Upper lobe of left lung (tissue), 4 donors: ENCODE results near the gene TMEM221.

Source experiments
- EP300 ChIP-seq, 4 donors: sonication (generic); formaldehyde crosslinking; IDR thresholded peaks; one replicate each; pipeline ENCODE4 v1.5.1; 2017; ENCODE audit warnings: antibody characterized with exemption in 4 of 4, control low read depth in 2 of 4
- TF ChIP-seq, protein P1 (sequence below), 6 experiments: fragments of 450-650 bp in 4 of 6; fragments of 200-600 bp in 2 of 6; sonication (generic) in 2 of 6; IDR thresholded peaks; one replicate each; pipeline ENCODE4 v1.5.1; 2016 to 2019; ENCODE audit warnings: antibody characterized with exemption in 6 of 6

DNA sequence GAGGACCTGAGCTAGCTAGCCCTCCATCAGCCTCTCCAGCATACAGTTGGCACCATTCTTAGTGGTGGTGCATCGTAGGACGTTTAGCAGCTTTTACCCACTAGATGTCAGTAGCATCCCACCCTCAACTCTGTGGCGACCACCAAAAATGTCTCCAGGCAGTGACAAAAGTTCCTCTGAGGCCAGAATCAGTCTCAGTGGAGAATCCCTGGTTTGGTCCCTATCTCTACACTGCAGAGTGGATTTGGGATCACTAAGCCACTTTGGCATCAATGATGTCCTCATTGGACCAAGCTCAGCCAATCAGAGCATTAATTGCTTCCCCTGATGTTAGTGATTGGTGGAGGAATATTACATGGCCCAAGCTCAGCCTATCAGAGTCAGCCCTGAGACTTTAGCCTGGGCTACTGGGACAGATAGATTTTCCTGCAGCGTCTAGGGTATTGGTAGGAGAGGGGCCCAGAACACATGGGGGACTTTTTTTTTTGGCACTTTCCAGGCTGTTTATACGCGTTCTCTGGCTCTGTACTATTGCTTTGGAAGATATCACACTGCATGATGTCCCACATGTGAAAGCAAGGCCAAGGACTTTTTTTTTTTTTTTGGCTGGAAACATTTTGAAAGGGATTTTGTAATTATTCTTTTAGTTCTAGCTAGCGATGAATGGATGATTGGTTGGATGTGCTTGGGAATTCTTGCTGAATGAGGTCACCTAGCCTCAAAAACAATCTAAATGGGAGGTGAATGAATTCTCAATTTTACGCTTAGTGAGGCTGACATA lies 7.0 kb downstream of the TMEM221 start:
- TF ChIP-seq EP300 (IDR thresholded peaks at IDR 0.05): no peak
- TF ChIP-seq, protein P1, sequence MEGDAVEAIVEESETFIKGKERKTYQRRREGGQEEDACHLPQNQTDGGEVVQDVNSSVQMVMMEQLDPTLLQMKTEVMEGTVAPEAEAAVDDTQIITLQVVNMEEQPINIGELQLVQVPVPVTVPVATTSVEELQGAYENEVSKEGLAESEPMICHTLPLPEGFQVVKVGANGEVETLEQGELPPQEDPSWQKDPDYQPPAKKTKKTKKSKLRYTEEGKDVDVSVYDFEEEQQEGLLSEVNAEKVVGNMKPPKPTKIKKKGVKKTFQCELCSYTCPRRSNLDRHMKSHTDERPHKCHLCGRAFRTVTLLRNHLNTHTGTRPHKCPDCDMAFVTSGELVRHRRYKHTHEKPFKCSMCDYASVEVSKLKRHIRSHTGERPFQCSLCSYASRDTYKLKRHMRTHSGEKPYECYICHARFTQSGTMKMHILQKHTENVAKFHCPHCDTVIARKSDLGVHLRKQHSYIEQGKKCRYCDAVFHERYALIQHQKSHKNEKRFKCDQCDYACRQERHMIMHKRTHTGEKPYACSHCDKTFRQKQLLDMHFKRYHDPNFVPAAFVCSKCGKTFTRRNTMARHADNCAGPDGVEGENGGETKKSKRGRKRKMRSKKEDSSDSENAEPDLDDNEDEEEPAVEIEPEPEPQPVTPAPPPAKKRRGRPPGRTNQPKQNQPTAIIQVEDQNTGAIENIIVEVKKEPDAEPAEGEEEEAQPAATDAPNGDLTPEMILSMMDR (IDR thresholded peaks at IDR 0.05): peak in 1 of 6 experiments; percentile 30
